T-helper 9 cell (primary cell): ENCODE results near the gene SCYL2.
A peak's percentile ranks its signal among the peaks of the same experiment; 100 is the strongest.
"Not testable (repeated sequence)": the region's sequence is repeated elsewhere in the genome, so short reads cannot be mapped to it uniquely, and the experiment has no call there.

ENCODE experiments used
- DNase-seq: peaks from one replicate; pipeline ENCODE4 v3.0.0-alpha.2; 2020

The SCYL2 gene

DNA sequence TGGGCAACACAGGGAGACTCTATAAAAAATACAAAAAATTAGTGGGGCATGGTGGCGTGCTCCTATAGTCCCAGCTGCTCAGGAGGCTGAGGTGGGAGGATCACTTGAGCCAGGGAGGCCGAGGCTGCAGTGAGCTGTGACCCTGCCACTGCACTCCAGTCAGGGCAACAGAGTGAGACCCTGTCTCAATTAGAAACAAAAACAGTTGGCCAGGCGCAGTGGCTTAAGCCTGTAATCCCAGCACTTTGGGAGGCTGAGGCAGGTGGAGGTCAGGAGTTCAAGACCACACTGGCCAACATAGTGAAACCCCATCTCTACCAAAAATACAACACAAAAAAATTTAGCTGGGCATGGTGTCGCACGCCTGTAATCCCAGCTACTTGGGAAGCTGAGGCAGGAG is 1.9 kb upstream of the SCYL2 start:
- DNase-seq, result not testable (repeated sequence)

DNA sequence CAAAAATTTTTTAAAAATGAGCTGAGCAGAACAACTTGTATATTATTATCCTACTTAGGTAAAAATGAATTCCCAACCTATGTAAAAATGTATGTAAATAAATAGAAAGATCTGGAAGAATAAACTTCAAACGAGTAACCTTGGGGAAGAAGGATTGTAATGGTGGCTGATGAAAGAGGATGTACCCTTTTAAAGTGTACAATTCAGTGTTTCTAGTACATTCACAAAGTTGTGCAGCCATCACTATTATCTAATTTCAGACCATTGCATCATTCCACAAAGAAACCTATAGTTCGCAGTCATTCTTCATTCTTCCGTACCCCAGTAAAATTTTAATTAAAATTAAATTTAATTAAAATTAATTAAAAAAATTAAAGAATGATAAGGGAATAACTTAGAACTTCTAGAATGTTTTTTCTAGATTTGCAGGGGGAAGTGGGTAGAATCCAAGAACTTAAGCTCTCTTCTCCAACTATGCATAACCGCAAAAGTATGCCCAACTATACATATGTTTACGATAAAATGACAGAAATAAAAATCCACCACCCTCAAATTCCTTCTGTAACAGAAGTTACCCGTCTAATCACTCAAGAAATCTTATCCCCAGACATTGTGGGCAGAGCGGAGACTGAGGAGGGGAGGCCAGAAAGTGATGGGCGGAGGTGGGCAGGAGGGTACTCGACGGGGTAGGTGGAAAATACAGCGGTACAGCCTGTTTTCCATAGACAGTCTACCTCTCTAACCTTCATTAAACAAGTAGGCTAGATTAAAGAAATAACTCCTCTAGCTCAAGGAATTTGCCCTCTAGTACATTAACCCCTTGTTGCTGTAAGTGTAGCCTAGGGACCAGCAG is 1.0 kb upstream of the SCYL2 start:
- no peak for DNase-seq

DNA sequence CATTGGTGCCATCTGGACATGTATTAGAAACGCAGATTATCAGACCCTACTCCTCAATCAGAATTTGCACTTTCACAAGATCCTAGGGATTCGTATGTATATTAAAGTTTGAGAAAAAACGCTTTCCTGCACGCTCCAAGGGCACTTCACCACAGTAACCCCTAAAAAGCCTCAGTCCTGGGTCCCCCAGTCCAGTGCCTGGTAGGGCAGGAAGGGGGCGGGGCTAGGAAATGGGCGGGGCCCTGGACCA is 467 bp upstream of the SCYL2 start:
- DNase-seq, result peak; percentile 94

DNA sequence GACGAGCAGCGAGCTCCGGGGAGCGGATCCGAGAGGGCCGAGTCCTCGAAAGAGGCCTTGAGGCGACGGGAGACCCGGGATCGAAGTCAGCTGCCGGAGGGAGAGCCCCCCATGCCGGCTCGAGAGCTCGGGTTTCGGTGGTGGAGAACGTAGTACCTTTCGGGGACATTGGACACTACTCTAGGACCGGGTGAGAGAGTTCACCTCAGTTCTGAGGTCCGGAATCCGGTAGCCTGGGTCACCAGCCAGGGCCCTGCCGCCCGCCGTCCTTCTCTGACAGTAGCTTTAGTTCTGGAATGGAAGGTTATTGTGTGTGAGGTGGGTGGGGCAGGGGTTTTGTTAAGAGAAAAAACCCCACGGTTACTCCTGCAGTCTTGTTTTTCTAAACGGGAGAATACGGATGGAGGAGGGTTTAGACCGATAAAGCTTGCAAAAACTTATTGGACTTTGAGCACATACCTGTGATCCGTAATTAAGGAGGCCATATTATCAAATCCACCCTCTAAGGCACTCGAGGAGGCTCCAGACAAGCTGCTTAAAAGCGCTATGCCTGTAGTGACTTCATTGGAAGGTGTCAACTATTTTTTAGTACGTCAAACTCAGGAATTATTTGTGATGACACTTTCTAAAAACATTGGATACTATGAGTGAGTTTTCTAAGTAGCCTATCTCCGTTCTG is 765 bp downstream of the SCYL2 start:
- no peak for DNase-seq

DNA sequence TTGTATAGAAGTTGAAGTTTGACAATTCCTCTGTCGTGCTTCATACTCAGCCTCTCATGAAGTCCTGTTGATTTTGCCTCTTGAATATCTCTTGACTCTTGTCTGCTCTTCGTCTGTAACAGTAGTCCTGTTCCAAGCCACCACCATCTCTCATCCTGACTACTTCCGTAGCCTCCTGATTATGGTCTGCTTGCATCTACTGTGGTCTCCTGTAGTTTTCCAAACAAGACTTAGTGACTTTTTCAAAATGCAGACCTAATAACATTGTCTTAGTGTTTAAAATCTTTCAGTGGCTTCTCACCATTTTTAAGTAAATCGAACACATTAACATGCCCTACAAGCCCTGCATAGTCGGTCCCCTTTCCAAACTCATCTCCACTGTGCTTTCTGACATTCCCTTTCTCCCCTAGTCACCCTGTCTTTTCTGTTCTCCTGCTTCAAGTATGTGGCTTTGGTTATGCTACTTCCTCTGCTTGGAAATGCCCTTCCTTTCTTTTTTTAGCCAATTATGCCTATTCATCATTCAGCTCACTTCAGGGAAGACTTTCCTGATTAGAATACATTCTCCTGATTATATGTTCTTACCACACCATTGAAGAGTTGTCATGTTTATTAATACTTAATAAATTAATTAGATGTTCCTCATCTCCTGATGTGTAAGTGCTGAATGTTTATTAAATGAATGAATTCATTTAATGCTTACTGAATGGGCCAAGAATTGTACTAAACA is 2.0 kb downstream of the SCYL2 start:
- no peak for DNase-seq

DNA sequence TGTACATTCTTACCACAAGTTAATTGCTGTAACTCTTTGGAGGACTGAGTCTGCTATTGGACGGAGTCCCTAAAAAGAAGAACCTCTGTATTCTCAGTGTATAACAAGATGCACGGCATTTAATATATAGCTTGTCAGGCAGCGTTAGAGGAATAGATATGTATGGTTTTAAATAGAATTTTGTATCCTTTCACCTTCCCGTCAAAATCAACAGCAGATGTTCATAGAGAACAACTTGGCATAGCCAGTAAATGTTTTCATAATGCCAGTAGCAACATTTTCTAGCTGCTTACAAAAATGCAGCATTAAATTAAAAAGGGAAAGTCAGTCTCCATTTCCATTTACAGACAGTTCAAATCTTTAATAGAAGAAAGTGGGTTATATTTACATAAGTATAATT is 6.8 kb downstream of the SCYL2 start:
- no peak for DNase-seq

DNA sequence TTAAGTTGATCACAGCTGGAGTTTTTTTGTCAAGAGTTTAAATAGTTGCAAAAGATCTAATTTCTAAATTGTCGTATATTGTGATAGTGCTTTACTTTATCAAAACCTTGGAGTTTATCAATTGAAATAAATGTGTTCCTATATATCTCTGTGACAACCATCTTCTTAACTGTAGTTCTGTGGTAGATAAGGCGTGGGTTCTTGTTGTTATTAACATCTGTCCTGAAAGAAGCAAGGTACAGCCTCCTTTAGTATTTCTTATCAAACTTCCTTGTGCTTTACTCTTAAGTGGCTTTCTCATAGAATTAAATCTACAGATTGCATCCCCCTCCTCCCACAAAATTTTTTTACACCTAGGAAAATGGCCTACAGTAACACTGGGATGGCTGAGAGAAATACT is 7.3 kb downstream of the SCYL2 start:
- DNase-seq, result no peak

DNA sequence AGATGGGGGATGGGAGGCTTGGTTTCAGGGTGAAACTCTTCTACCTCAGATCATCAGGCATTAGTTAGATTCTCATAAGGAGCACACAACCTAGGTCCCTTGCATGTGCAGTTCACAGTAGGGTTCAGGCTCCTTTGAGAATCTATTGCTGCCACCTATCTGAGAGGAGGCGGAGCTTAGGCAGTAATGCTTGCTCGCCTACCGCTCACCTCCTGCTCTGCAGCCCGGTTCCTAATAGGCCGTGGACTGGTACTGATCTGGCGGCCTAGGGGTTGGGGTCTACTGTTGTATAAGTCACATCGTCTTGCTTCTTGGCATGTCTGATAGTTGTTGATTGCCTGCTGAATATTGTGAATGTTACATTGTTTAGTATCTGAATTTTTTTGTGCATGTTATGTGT is 12.2 kb downstream of the SCYL2 start:
- DNase-seq, result no peak

DNA sequence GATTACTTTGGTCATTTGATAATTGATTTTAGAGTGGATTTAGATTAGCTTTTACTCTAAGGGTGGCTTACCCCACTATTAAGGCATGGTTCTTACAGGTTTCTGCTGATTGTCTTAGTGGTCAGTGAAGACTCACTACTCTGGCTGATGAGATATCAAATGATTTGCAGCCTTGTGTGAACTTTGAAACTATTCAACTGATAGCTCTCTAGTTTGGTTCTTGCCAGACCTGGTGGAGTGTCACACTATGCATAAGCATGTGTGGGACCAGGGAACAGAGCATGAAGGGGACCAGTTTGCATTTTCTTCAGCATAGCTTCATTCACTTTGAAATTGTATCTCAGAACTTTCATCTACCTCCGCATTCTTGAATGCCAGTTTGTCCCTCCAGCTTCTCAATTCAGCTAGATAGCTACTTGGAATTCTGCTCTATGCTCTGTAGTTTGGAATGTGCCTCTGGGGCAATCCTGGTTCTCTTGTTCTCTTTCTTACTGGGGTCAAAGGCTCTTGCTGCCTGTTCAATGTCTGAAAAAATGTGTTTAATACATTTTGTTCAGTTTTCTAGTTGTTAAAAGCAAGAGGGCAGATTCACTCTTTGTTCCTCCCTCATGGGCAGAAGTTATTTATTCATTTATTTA is 12.7 kb downstream of the SCYL2 start:
- DNase-seq, result no peak

DNA sequence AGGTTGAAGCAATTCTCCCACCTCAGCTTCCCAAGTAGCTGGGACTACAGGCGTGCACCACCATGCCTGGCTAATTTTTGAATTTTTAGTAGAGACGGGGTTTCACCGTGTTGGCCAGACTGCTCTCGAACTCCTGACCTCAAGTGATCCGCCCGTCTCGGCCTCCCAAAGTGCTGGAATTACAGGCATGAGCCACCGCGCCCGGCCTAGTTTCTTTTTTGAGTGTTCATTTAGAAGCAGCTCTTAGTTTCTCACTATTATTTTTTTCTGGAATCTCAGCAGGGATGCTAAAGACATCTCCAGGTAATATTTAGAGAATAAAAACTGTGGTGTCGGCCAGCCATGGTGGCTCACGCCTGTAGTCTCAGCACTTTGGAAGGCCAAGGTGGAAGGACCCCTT is 17.6 kb downstream of the SCYL2 start:
- DNase-seq, result not testable (repeated sequence)

DNA sequence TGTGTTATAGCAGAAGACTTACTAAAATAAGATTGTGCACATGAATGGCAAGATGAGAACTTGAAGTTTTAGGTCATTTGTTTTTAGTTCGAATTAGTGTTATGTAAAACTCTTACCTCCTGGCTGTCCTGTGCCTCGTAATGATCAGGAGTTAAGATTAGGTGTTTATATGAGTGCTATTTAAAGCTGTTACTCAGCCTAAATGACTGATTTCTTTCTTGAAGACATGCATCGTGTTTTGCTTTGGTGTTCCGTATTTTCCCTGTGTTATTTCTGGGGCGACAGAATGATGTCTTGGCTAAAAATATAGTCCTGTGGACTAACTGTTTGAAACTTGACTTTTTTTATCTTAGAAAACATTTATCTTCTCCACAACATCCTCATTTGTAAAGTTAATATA is 22.1 kb downstream of the SCYL2 start:
- no peak for DNase-seq

DNA sequence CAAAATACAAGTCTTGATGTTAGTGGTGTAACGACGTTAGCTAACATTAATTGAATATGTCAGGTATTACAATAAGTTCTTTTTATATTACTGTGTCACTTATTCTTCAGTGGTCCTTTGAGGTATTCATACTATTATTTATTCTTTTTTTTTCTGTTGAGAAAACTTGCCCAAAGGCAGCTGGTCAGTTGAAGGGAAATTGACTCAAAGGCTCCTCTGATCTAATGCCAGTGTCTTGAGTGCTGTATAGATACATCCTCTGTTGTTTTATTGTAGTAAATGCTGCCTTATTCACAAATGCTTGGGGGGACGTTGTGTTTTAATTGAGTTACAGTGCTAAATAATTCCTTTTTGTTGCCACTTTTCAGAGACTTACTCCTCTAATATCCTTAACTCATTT is 23.0 kb downstream of the SCYL2 start:
- no peak for DNase-seq

DNA sequence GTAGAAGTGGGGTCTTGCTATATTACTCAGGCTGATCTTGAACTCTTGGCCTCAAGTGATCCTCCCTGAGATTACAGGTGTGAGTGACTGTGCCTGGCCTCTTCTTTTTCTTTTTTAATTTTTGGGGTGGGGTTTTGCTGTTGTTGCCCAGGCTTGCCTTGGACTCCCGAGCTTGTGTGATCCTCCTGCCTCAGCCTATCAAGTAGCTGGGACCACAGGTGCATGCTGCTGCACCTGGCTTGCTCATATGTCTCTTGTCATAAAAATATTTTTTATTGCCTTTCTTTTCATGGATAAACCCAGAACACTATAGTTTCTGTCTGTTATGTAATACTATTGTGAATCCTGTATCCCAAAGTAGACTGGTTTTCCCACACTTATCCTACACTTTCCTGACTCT is 26.0 kb downstream of the SCYL2 start:
- DNase-seq, result no peak

DNA sequence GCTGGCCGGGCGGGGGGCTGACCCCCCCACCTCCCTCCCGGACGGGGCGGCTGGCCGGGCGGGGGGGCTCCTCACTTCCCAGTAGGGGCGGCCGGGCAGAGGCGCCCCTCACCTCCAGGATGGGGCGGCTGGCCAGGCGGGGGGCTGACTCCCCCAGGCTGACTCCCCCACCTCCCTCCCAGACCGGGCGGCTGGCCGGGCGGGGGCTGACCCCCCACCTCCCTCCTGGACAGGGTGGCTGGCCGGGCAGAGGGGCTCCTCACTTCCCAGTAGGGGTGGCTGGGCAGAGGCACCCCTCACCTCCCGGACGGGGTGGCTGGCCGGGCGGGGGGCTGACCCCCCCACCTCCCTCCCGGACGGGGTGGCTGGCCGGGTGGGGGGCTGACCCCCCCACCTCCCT is 27.4 kb downstream of the SCYL2 start:
- DNase-seq, result not testable (repeated sequence)

DNA sequence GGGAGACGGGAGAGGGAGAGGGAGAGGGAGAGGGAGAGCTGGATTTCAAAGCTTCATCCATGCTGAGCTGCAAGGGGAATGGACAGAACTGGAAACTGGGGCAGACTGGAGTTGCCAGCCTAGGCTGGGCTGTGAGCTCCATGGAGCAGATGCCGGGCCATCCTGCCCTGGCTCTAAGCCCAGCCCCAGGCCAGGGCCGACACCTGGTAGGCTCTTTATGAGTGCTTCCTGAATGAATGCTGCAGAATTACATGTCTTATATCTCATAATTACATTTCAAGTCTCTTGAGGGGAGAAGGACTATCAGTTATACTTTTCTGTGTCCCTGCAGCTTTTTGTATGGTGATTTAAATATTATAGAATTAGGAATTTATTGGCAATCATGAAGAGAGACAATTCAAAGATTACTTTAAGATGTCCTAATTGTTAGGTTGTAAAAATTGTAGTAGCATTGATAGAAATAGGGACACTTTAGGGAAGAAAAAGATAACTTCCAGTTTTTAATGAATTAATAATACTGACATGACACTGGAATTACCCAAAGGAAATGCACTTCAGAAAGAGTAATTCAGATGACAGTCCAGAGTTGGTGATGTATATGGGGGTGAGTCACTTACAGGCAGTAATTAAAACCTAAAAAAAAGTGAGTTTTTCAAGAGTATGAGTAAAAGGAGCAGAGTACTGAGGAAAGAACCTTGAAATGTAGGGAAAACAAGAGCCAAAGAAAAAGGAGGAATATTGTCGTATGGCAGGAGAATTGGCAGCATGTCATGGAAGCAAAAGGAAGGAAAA is 29.0 kb downstream of the SCYL2 start:
- no peak for DNase-seq

DNA sequence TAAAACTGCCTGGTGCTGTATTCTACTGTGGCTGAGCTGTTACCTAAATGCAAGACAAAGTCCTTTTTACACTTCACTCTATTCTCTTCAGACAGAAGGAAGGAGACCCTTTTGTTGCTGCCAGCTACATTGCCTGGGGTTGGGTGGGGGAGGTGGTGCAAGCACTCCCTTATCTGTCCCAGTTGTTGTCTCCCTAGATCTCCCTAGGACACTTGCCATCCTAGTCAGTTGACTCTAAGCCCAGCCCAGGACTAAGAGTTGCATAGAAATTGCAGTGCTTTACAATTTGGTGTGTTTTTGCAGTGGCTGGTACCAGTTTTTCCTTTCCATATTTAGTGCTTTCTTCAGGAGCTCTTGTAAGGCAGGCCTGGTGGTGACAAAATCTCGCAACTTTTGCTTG is 35.1 kb downstream of the SCYL2 start:
- no peak for DNase-seq

DNA sequence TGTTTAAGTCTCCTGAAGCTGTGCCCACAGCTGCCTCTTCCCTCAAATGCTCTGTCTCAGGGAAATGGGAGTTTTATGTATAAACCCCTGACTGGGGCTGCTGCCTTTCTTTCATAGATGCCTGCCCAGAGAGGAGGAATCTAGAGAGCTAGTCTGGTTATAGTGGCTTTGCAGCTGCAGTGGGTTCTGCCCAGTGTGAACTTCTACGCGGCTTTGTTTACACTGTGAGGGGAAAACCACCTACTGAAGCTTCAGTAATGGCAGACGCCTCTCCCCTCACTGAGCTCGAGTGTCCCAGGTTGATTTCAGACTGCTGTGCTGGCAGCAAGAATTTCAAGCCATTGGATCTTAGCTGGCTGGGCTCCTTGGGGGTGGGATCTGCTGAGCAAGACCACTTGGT is 36.9 kb downstream of the SCYL2 start:
- no peak for DNase-seq

DNA sequence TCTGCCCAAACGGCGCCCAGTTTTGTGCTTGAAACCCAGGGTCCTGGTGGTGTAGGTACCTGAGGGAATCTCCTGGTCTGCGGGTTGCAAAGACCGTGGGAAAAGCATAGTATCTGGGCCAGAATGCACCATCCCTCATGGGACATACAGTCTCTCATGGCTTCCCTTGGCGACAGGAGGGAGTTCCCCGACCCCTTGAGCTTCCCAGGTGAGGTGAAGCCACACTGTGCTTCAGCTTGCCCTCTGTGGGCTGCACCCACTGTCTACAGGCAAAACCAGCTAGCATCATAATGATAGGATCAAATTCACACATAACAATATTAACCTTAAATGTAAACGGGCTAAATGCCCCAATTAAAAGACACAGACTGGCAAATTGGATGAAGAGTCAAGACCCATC is 37.4 kb downstream of the SCYL2 start:
- DNase-seq, result not testable (repeated sequence)

DNA sequence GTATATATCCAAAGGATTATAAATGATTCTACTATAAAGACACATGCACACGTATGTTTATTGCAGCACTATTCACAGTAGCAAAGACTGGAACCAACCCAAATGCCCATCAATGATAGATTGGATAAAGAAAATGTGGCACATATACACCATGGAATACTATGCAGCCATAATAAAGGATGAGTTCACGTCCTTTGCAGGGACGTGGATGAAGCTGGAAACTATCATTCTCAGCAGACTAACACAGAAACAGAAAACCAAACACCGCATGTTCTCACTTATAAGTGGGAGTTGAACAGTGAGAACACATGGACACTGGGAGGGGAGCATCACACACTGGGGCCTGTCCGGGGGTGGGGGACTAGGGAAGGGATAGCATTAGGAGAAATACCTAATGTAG is 41.2 kb downstream of the SCYL2 start:
- DNase-seq, result not testable (repeated sequence)

DNA sequence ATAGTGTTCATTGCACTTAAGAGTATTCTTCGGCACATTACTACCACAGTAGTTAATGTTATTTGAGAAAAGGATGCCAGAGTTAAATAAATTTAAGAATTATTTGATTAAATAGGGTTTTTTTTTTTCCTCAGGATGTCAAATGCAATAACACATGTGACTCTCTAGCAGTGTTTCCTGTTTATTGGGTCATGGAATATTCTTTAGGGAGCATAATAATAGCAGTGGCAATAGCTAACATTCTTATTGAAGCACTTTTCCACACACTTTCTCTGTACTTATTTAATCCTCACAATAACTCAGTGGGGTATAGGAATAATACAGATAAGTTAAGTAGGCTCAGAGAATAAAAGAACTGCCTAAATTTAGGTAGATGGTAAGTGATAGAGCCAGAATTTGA is 44.3 kb downstream of the SCYL2 start:
- DNase-seq, result no peak

DNA sequence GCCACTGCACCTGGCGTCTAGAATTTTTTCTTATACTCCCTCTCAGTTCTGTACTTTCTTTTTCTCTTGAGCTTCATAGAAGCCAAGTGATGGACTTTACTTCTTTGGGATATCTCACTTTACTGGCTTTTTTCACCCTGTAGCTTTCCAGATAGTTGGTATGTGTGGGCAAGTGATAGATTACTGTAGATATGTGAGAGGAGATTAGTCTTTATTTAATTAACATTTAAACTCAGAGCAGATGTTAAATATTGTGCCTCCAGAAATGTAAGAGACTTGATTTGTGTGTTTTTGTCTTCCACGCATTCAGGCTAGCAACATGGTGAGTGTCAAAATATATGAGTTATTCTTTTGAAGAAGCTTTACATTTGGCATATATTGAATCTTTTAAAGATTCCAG is 50.4 kb downstream of the SCYL2 start:
- no peak for DNase-seq

DNA sequence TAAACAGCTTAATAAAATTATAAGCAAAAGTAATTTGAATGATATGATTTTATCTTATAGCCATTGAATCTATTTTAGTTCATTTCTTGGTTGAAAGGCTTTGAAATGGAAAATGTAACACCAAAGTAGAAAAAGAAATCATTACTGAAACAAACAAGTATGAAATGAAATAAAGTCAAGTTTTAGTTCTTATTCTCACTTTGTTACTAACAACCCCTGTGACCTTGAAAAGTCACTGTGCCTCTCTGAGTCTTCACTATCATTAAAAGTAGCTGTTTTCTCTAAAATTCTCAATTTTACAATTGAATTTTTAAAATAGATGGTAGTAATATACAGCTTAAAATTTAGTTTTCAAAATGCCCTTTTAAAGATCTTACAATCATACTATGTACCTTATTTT is 57.5 kb downstream of the SCYL2 start:
- DNase-seq, result no peak

DNA sequence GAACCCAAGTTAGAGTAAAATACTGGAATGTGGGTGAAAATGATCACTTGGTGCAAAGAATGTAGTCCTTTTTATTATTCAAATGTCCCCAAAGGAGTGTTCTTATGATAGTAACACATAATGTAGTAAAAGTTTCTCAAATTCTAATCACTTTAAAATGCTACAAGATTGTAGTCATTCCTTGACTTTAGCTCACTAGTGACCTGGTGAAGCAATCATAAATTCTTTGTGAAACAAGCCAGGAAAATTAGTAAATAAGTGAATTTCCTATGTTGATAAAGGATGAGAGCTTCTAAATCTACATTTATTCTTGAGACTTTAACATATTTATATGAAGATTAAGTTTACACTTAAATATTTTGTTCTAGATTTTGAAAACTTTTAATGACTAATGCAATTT is 59.2 kb downstream of the SCYL2 start:
- DNase-seq, result no peak
